Suprapubic skin (tissue), 4 donors: ENCODE measurements around the gene CDH4.

ENCODE experiments used
- EP300 ChIP-seq: sonication (generic); formaldehyde crosslinking; IDR thresholded peaks from one replicate; pipeline ENCODE4 v1.6.1; 2017; ENCODE audit warnings: antibody characterized with exemption
- POLR2A ChIP-seq, 2 donors: fragments of 450-650 bp; IDR thresholded peaks; one replicate each; pipeline ENCODE4 v1.6.1; 2017; ENCODE audit warnings: antibody characterized with exemption in 2 of 2, mild to moderate bottlenecking in 2 of 2, moderate library complexity in 2 of 2
- POLR2AphosphoS5 ChIP-seq, 3 donors: sonication (generic); formaldehyde crosslinking; IDR thresholded peaks; one replicate each; pipeline ENCODE4 v1.6.1; 2017; ENCODE audit warnings: antibody characterized with exemption in 3 of 3
- TF ChIP-seq, protein P1 (sequence below), 2 donors: fragments of 200-600 bp in 1 of 2; fragments of 450-650 bp in 1 of 2; sonication (generic) in 1 of 2; IDR thresholded peaks; one replicate each; pipeline ENCODE4 v1.5.1; 2016 to 2019; ENCODE audit warnings: antibody characterized with exemption in 2 of 2, mild to moderate bottlenecking in 1 of 2, moderate library complexity in 1 of 2

- no peak for TF ChIP-seq POLR2A (IDR thresholded peaks at IDR 0.05)
- TF ChIP-seq, protein P1, sequence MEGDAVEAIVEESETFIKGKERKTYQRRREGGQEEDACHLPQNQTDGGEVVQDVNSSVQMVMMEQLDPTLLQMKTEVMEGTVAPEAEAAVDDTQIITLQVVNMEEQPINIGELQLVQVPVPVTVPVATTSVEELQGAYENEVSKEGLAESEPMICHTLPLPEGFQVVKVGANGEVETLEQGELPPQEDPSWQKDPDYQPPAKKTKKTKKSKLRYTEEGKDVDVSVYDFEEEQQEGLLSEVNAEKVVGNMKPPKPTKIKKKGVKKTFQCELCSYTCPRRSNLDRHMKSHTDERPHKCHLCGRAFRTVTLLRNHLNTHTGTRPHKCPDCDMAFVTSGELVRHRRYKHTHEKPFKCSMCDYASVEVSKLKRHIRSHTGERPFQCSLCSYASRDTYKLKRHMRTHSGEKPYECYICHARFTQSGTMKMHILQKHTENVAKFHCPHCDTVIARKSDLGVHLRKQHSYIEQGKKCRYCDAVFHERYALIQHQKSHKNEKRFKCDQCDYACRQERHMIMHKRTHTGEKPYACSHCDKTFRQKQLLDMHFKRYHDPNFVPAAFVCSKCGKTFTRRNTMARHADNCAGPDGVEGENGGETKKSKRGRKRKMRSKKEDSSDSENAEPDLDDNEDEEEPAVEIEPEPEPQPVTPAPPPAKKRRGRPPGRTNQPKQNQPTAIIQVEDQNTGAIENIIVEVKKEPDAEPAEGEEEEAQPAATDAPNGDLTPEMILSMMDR (IDR thresholded peaks at IDR 0.05), result no peak
- no peak for TF ChIP-seq POLR2AphosphoS5 (IDR thresholded peaks at IDR 0.05)
- no peak for TF ChIP-seq EP300
Measured at GRCh38 chr20:61281286-61281795, 29.3 kb downstream of the CDH4 start.
